ENCODE results near the gene BHLHA9.

BHLHA9 gene

DNA sequence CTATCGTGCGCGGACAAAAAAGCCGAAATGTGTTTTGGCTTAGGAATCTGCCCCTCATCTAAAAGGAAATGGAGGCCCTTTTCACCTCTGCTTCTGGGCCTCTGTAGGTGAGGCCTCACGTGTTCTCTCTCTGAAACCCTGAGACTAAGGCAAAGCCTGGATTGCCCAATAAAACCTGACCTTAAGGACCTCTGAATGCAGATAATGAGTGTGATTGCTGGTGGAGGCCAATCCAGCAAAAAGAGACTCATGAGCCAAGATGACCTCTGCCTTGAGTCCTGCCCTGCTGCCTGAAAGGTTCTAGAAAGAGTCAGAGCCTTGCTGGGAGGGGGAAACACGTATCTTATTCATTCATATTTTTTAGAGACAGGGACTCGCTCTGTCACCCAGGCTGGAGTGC lies 45.9 kb upstream of the BHLHA9 start:
- H4K91ac ChIP-seq (ENCODE audit: low read depth, low read length): no peak overlapping the region
- H3K36me3 ChIP-seq (ENCODE audit: control insufficient read depth in 1 of 2, insufficient read depth in 2 of 2, low read length in 2 of 2): no peaks in the 10 kb centered on the region
- no peak overlapping the region for H3K4ac ChIP-seq (ENCODE audit: low read depth, low read length)
- no peak overlapping the region for H3K4me2 ChIP-seq (ENCODE audit: low read length)
- H2AFZ ChIP-seq (ENCODE audit: insufficient read depth, low read length, poor library complexity): no peak overlapping the region
- H2BK12ac ChIP-seq (ENCODE audit: low read length): no peak overlapping the region
- peaks cover 10% of the 10 kb centered on the region for H3K9me3 ChIP-seq (ENCODE audit: insufficient read depth, low read depth, low read length)
- H2AK5ac ChIP-seq (ENCODE audit: low read length): no peak overlapping the region
- no peak overlapping the region for H3K18ac ChIP-seq (ENCODE audit: low read length)
- no peaks in the 10 kb centered on the region for H3K79me2 ChIP-seq (ENCODE audit: control insufficient read depth, insufficient read depth, low read length, poor library complexity)
- H2BK5ac ChIP-seq (ENCODE audit: low read depth, low read length, poor library complexity): no peak overlapping the region
- H3K27me3 ChIP-seq (ENCODE audit: insufficient read depth, low read length): peaks cover 25% of the 10 kb centered on the region
- no CpG with 5 or more reads among the region's 7 CpGs for WGBS (ENCODE audit: extremely low coverage, insufficient coverage, insufficient read length)
- H4K12ac ChIP-seq (ENCODE audit: low read depth, low read length): no peak overlapping the region
- no peak overlapping the region for H3K14ac ChIP-seq (ENCODE audit: low read length)
- DNase-seq: peak; percentile 60 to 91
- peak overlapping the region; percentile 3 for H3K27ac ChIP-seq (ENCODE audit: low read depth, low read length)
- no peak overlapping the region for H3K4me3 ChIP-seq (ENCODE audit: low read depth, low read length)
- no peak overlapping the region for H3K23ac ChIP-seq (ENCODE audit: low read length)
- H3K79me1 ChIP-seq (ENCODE audit: low read length): no peaks in the 10 kb centered on the region
- no peak overlapping the region for H4K8ac ChIP-seq (ENCODE audit: low read depth, low read length)
- peaks cover 4% of the 10 kb centered on the region in 2 experiments for H3K4me1 ChIP-seq (ENCODE audit: control insufficient read depth in 1 of 2, insufficient read depth in 2 of 2, low read length in 2 of 2)
- no peak overlapping the region for H3K9ac ChIP-seq (ENCODE audit: low read length)
- H2BK120ac ChIP-seq (ENCODE audit: insufficient read depth, low read length, poor library complexity): no peak overlapping the region

GRCh38 chr17:1226308-1226707 lies 43.9 kb upstream of the BHLHA9 start:
- peaks cover 4 to 5% of the 10 kb centered on the region in 2 experiments for H3K4me1 ChIP-seq (ENCODE audit: control insufficient read depth in 1 of 2, insufficient read depth in 2 of 2, low read length in 2 of 2)
- peaks cover 13% of the 10 kb centered on the region for H3K9me3 ChIP-seq (ENCODE audit: insufficient read depth, low read depth, low read length)
- H3K36me3 ChIP-seq (ENCODE audit: control insufficient read depth in 1 of 2, insufficient read depth in 2 of 2, low read length in 2 of 2): no peaks in the 10 kb centered on the region
- H4K91ac ChIP-seq (ENCODE audit: low read depth, low read length): no peak overlapping the region
- H2AK5ac ChIP-seq (ENCODE audit: low read length): no peak overlapping the region
- no CpG with 5 or more reads among the region's 3 CpGs for WGBS (ENCODE audit: extremely low coverage, insufficient coverage, insufficient read length)
- H3K4ac ChIP-seq (ENCODE audit: low read depth, low read length): no peak overlapping the region
- peaks cover 33% of the 10 kb centered on the region for H3K27me3 ChIP-seq (ENCODE audit: insufficient read depth, low read length)
- H2BK12ac ChIP-seq (ENCODE audit: low read length): no peak overlapping the region
- H3K23ac ChIP-seq (ENCODE audit: low read length): peak overlapping the region; percentile 79
- no peak overlapping the region for H4K8ac ChIP-seq (ENCODE audit: low read depth, low read length)
- DNase-seq: no peak
- no peak overlapping the region for H3K18ac ChIP-seq (ENCODE audit: low read length)
- H2BK5ac ChIP-seq (ENCODE audit: low read depth, low read length, poor library complexity): no peak overlapping the region
- peak overlapping the region; percentile 52 for H3K4me3 ChIP-seq (ENCODE audit: low read depth, low read length)
- H3K4me2 ChIP-seq (ENCODE audit: low read length): no peak overlapping the region
- H2BK120ac ChIP-seq (ENCODE audit: insufficient read depth, low read length, poor library complexity): no peak overlapping the region
- H3K79me2 ChIP-seq (ENCODE audit: control insufficient read depth, insufficient read depth, low read length, poor library complexity): no peaks in the 10 kb centered on the region
- H4K12ac ChIP-seq (ENCODE audit: low read depth, low read length): no peak overlapping the region
- no peaks in the 10 kb centered on the region for H3K79me1 ChIP-seq (ENCODE audit: low read length)
- no peak overlapping the region for H3K9ac ChIP-seq (ENCODE audit: low read length)
- no peak overlapping the region for H2AFZ ChIP-seq (ENCODE audit: insufficient read depth, low read length, poor library complexity)
- H3K14ac ChIP-seq (ENCODE audit: low read length): no peak overlapping the region
- no peak overlapping the region for H3K27ac ChIP-seq (ENCODE audit: low read depth, low read length)

DNA sequence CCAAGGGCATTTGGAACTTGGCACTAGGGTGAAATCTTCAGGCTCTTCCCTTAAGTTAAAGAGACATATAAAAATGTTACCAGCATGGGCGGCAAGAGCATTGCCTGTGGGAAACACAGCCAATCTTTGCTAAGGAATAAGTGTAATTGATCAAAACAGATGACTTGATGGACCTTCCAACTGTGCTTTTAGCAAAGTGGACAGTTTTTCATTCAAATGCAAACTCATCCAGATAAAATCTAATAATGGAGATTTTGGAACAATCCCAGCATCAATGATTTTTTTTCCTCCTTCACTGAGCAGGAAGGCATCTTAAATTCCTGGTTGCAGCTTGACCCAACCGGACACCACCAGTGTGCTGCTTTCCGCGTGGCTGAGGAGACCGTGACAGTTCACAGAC lies 42.9 kb upstream of the BHLHA9 start:
- no peak overlapping the region for H2AFZ ChIP-seq (ENCODE audit: insufficient read depth, low read length, poor library complexity)
- H2AK5ac ChIP-seq (ENCODE audit: low read length): no peak overlapping the region

DNA sequence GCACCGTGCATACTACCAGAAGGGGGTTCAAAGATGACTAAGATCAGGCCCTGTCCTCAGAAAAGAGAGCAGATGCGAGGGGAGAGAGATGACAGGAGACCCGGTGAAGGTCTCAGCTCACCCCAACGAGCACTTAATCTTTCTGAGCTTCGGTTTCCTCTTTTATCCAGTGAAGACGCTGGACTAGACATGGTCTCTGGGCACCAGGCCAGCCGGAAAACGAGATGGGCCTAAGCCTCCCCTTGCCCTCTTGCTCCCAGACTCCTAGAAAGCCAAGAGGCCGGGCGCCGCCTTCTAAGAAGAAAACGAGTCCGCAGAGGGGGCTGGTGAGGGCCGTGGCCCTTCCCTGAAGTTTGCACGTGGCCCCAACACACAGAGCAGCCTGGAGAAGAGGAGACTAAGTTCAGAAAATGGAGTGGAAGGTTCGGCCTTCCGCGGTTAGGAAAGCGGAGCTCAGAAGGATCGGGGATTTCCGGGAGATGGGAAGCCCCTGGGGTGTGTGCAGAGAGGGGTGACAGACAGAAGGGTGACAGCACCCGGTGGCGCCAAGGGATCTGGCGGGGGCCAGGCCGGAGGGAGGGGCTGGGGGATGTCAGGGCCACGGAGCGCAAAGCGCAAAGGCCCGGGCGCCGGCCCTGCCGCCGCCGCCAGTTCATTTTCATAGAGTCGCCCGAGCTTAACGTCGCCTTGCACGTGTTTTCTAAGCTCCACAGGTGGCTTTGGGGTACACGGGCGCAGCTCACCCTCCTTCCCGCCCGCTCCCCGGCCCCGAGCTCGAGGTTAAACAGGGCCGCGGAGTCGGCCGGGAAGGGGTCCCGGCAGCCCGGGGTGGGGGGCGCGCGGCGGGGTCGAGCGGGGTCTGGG lies 42.1 kb upstream of the BHLHA9 start:
- Histone ChIP-seq H2AK5ac (ENCODE audit: low read length) (no peak overlapping the region), H4K91ac (ENCODE audit: low read depth, low read length) (no peak overlapping the region), H3K18ac (ENCODE audit: low read length) (no peak overlapping the region), H3K4ac (ENCODE audit: low read depth, low read length) (no peak overlapping the region), H2BK120ac (ENCODE audit: insufficient read depth, low read length, poor library complexity) (no peak overlapping the region), H3K23ac (ENCODE audit: low read length) (no peak overlapping the region), H3K4me1 (ENCODE audit: control insufficient read depth in 1 of 2, insufficient read depth in 2 of 2, low read length in 2 of 2) (peaks cover 4 to 5% of the 10 kb centered on the region in 2 experiments), H2BK5ac (ENCODE audit: low read depth, low read length, poor library complexity) (no peak overlapping the region), H3K27ac (ENCODE audit: low read depth, low read length) (no peak overlapping the region), H3K9ac (ENCODE audit: low read length) (no peak overlapping the region), H3K9me3 (ENCODE audit: insufficient read depth, low read depth, low read length) (peaks cover 13% of the 10 kb centered on the region), H3K14ac (ENCODE audit: low read length) (no peak overlapping the region), H3K79me2 (ENCODE audit: control insufficient read depth, insufficient read depth, low read length, poor library complexity) (no peaks in the 10 kb centered on the region), H3K79me1 (ENCODE audit: low read length) (no peaks in the 10 kb centered on the region), H2AFZ (ENCODE audit: insufficient read depth, low read length, poor library complexity) (no peak overlapping the region), H4K8ac (ENCODE audit: low read depth, low read length) (no peak overlapping the region), H4K12ac (ENCODE audit: low read depth, low read length) (no peak overlapping the region), H3K27me3 (ENCODE audit: insufficient read depth, low read length) (peaks cover 34% of the 10 kb centered on the region), H2BK12ac (ENCODE audit: low read length) (no peak overlapping the region), H3K36me3 (ENCODE audit: control insufficient read depth in 1 of 2, insufficient read depth in 2 of 2, low read length in 2 of 2) (no peaks in the 10 kb centered on the region), H3K4me2 (ENCODE audit: low read length) (peak overlapping the region; percentile 31), H3K4me3 (ENCODE audit: low read depth, low read length) (no peak overlapping the region)
- WGBS (ENCODE audit: extremely low coverage, insufficient coverage, insufficient read length): no CpG with 5 or more reads among the region's 58 CpGs
- DNase-seq: no peak

More for the DNA sequence above, 42.9 kb upstream of the BHLHA9 start:
- Histone ChIP-seq H3K14ac (ENCODE audit: low read length) (no peak overlapping the region), H2BK12ac (ENCODE audit: low read length) (no peak overlapping the region), H3K4me1 (ENCODE audit: control insufficient read depth in 1 of 2, insufficient read depth in 2 of 2, low read length in 2 of 2) (peaks cover 4 to 5% of the 10 kb centered on the region in 2 experiments), H3K9me3 (ENCODE audit: insufficient read depth, low read depth, low read length) (peaks cover 13% of the 10 kb centered on the region), H4K12ac (ENCODE audit: low read depth, low read length) (no peak overlapping the region), H3K27ac (ENCODE audit: low read depth, low read length) (no peak overlapping the region), H3K79me1 (ENCODE audit: low read length) (no peaks in the 10 kb centered on the region), H3K27me3 (ENCODE audit: insufficient read depth, low read length) (peaks cover 32% of the 10 kb centered on the region), H4K8ac (ENCODE audit: low read depth, low read length) (no peak overlapping the region), H3K4ac (ENCODE audit: low read depth, low read length) (no peak overlapping the region), H4K91ac (ENCODE audit: low read depth, low read length) (no peak overlapping the region), H3K36me3 (ENCODE audit: control insufficient read depth in 1 of 2, insufficient read depth in 2 of 2, low read length in 2 of 2) (no peaks in the 10 kb centered on the region), H3K9ac (ENCODE audit: low read length) (no peak overlapping the region), H3K18ac (ENCODE audit: low read length) (no peak overlapping the region), H2BK5ac (ENCODE audit: low read depth, low read length, poor library complexity) (no peak overlapping the region), H3K23ac (ENCODE audit: low read length) (no peak overlapping the region), H3K79me2 (ENCODE audit: control insufficient read depth, insufficient read depth, low read length, poor library complexity) (no peaks in the 10 kb centered on the region), H3K4me3 (ENCODE audit: low read depth, low read length) (no peak overlapping the region), H3K4me2 (ENCODE audit: low read length) (no peak overlapping the region), H2BK120ac (ENCODE audit: insufficient read depth, low read length, poor library complexity) (no peak overlapping the region)
- WGBS (ENCODE audit: extremely low coverage, insufficient coverage, insufficient read length): no CpG with 5 or more reads among the region's 5 CpGs
- no peak for DNase-seq

Data from trophoblast cell (in vitro differentiated cells and primary cell).